H9 (cell line): ENCODE data around the gene DIS3. TPM values are rescaled to one million over a fixed set of nuclear protein-coding genes. Genes with fewer than 3 reads are reported as not detected.

ENCODE experiments used
- DNase-seq: peaks from one replicate; pipeline ENCODE4 v3.0.0-alpha.2; 2017
- H2AFZ ChIP-seq: one replicate; pipeline ENCODE4 v1.6.1; 2013; ENCODE audit warnings: mild to moderate bottlenecking, low read length, control low read depth, moderate library complexity
- H2AK5ac ChIP-seq: 2 replicates; pipeline ENCODE4 v1.6.1; 2013; ENCODE audit warnings: low read length, control low read depth, mixed read lengths; ENCODE audit not compliant: insufficient read length
- H2BK120ac ChIP-seq: one replicate; pipeline ENCODE4 v1.6.1; 2013; ENCODE audit warnings: low read depth, mild to moderate bottlenecking, low read length, control low read depth, inconsistent platforms; ENCODE audit not compliant: poor library complexity, severe bottlenecking
- H2BK12ac ChIP-seq: 2 replicates; pipeline ENCODE4 v1.6.1; 2013; ENCODE audit warnings: low read length, control low read depth, mixed read lengths, low read depth; ENCODE audit not compliant: insufficient read length
- H2BK15ac ChIP-seq: 2 replicates; pipeline ENCODE4 v1.6.1; 2013; ENCODE audit warnings: low read depth, low read length, control low read depth
- H2BK20ac ChIP-seq: one replicate; pipeline ENCODE4 v1.6.1; 2013; ENCODE audit warnings: low read depth, mild to moderate bottlenecking, low read length, control low read depth, inconsistent platforms; ENCODE audit not compliant: poor library complexity, severe bottlenecking
- H2BK5ac ChIP-seq: 2 replicates; pipeline ENCODE4 v1.6.1; 2013; ENCODE audit warnings: low read length, control low read depth, mixed read lengths; ENCODE audit not compliant: insufficient read length
- H3K14ac ChIP-seq: 2 replicates; pipeline ENCODE4 v1.6.1; 2013; ENCODE audit warnings: low read length, control low read depth; ENCODE audit not compliant: insufficient read depth
- H3K18ac ChIP-seq: 2 replicates; pipeline ENCODE4 v1.6.1; 2013; ENCODE audit warnings: low read depth, mild to moderate bottlenecking, mixed read lengths, low read length, control low read depth; ENCODE audit not compliant: insufficient read length
- H3K23ac ChIP-seq: 2 replicates; pipeline ENCODE4 v1.6.1; 2013; ENCODE audit warnings: low read length, control low read depth, mixed read lengths, low read depth; ENCODE audit not compliant: insufficient read length
- H3K23me2 ChIP-seq: 2 replicates; pipeline ENCODE4 v1.6.1; 2013; ENCODE audit warnings: low read depth, mild to moderate bottlenecking, mixed read lengths, low read length, control low read depth; ENCODE audit not compliant: insufficient read length, poor library complexity, severe bottlenecking
- H3K27ac ChIP-seq: 2 replicates; pipeline ENCODE4 v1.5.1; 2013; ENCODE audit warnings: low read length, control low read depth, mixed read lengths, low read depth; ENCODE audit not compliant: insufficient read length
- H3K27me3 ChIP-seq: 2 replicates; pipeline ENCODE4 v1.6.1; 2013; ENCODE audit warnings: low read length, control low read depth, inconsistent platforms; ENCODE audit not compliant: insufficient read depth
- H3K4ac ChIP-seq: 2 replicates; pipeline ENCODE4 v1.6.1; 2013; ENCODE audit warnings: low read depth, mild to moderate bottlenecking, control low read depth, inconsistent platforms, low read length, moderate library complexity
- H3K4me1 ChIP-seq: 2 replicates; pipeline ENCODE4 v1.6.1; 2013; ENCODE audit warnings: low read length, control low read depth, inconsistent platforms; ENCODE audit not compliant: insufficient read depth
- H3K4me2 ChIP-seq: 2 replicates; pipeline ENCODE4 v1.6.1; 2013; ENCODE audit warnings: low read length, control low read depth, mixed read lengths; ENCODE audit not compliant: insufficient read length, insufficient read depth
- H3K56ac ChIP-seq: 2 replicates; pipeline ENCODE4 v1.6.1; 2013; ENCODE audit warnings: low read depth, mild to moderate bottlenecking, mixed read lengths, low read length, control low read depth; ENCODE audit not compliant: insufficient read length
- H3K79me1 ChIP-seq: 2 replicates; pipeline ENCODE4 v1.6.1; 2013; ENCODE audit warnings: low read depth, mild to moderate bottlenecking, moderate library complexity, low read length, control low read depth, inconsistent platforms; ENCODE audit not compliant: insufficient read depth, poor library complexity, severe bottlenecking
- H3K79me2 ChIP-seq: 2 replicates; pipeline ENCODE4 v1.6.1; 2013; ENCODE audit warnings: low read length, control low read depth, inconsistent platforms; ENCODE audit not compliant: insufficient read depth
- H3K9ac ChIP-seq: 2 replicates; pipeline ENCODE4 v1.6.1; 2013; ENCODE audit warnings: low read length, control low read depth, mixed read lengths; ENCODE audit not compliant: insufficient read length; ENCODE audit errors: extremely low read depth
- H3K9me3 ChIP-seq: one replicate; pipeline ENCODE4 v1.6.1; 2013; ENCODE audit warnings: low read depth, low read length, inconsistent platforms; ENCODE audit not compliant: control insufficient read depth
- H3T11ph ChIP-seq: one replicate; pipeline ENCODE4 v1.6.1; 2013; ENCODE audit warnings: mild to moderate bottlenecking, low read length, control low read depth, inconsistent platforms
- H4K20me1 ChIP-seq: one replicate; pipeline ENCODE4 v1.6.1; 2013; ENCODE audit not compliant: control insufficient read depth, insufficient read length, insufficient read depth
- H4K5ac ChIP-seq: 2 replicates; pipeline ENCODE4 v1.6.1; 2013; ENCODE audit warnings: low read depth, mild to moderate bottlenecking, mixed read lengths, low read length, control low read depth; ENCODE audit not compliant: insufficient read length
- H4K8ac ChIP-seq: replicated peaks from 2 replicates; pipeline ENCODE4 v1.6.1; 2013; ENCODE audit warnings: low read length, control low read depth, mixed read lengths, low read depth; ENCODE audit not compliant: insufficient read length
- H4K91ac ChIP-seq: 2 replicates; pipeline ENCODE4 v1.6.1; 2013; ENCODE audit warnings: low read depth, mild to moderate bottlenecking, moderate library complexity, mixed read lengths, low read length, control low read depth; ENCODE audit not compliant: insufficient read length
- H3K27ac Mint-ChIP-seq, 3 experiments: 2 replicates in 2 of 3; 3 replicates in 1 of 3; pipeline ENCODE4 v1.8.0; 2020 to 2021; ENCODE audit warnings: mixed read lengths in 3 of 3, mild to moderate bottlenecking in 1 of 3, moderate library complexity in 1 of 3
- H3K27me3 Mint-ChIP-seq: 2 replicates; pipeline ENCODE4 v1.8.0; 2021; ENCODE audit warnings: low read depth, mild to moderate bottlenecking, moderate library complexity, mixed read lengths
- H3K36me3 Mint-ChIP-seq, 3 experiments: 2 replicates in 2 of 3; 3 replicates in 1 of 3; pipeline ENCODE4 v1.8.0; 2020 to 2021; ENCODE audit warnings: low read depth in 3 of 3, mixed read lengths in 3 of 3; ENCODE audit not compliant: insufficient read depth in 1 of 3
- H3K4me1 Mint-ChIP-seq, 2 experiments: 2 replicates each; pipeline ENCODE4 v1.8.0; 2020; ENCODE audit warnings: mixed read lengths in 2 of 2
- H3K4me3 Mint-ChIP-seq, 2 experiments: 2 replicates in 1 of 2; 3 replicates in 1 of 2; pipeline ENCODE4 v1.8.0; 2020 to 2021; ENCODE audit warnings: mild to moderate bottlenecking in 2 of 2, mixed read lengths in 2 of 2, moderate library complexity in 1 of 2
- H3K9me3 Mint-ChIP-seq, 2 experiments: 2 replicates in 1 of 2; 3 replicates in 1 of 2; pipeline ENCODE4 v1.8.0; 2020; ENCODE audit warnings: mild to moderate bottlenecking in 2 of 2, mixed read lengths in 2 of 2, moderate library complexity in 1 of 2
- CTCF ChIP-seq: fragments of 200-600 bp; sonication (generic); conservative IDR thresholded peaks from 3 replicates; pipeline ENCODE4 v1.8.0; 2021; ENCODE audit warnings: antibody characterized with exemption, mild to moderate bottlenecking
- WGBS: extraction: QIAGEN DNeasy Blood & Tissue Kit; methylation state at CpG from one replicate; pipeline ENCODE4 v1.1.7; 2013; ENCODE audit warnings: missing lambda C conversion rate, low lambda C conversion rate, mixed read lengths; ENCODE audit not compliant: insufficient read length; ENCODE audit errors: extremely low coverage; 5-methylcytosine and 5-hydroxymethylcytosine counted together
- total RNA-seq: library from RNA; stranded (reverse); gene quantifications from 2 replicates; pipeline ENCODE4 v1.2.1, GENCODE V29; 2021

DIS3 gene
- total RNA-seq, 1 experiment from 2014 or later = 47.3 TPM

- H3K4me2 ChIP-seq = no peak overlapping the region
- Mint-ChIP-seq H3K27ac (no peak overlapping the region; a peak in 3 of 7 replicates), H3K27me3 (no peaks in the 10 kb centered on the region), H3K4me1 (peaks cover 9 to 10% of the 10 kb centered on the region in 2 experiments), H3K9me3 (no peaks in the 10 kb centered on the region), H3K36me3 (peaks cover 4 to 16% (median 5%) of the 10 kb centered on the region in 3 experiments), H3K4me3 (no peak overlapping the region)
- WGBS = no CpG with 5 or more reads among the region's 8 CpGs
- H3K18ac ChIP-seq = no peak overlapping the region
- no peak overlapping the region for H3K4ac ChIP-seq
- no peak overlapping the region for H3K14ac ChIP-seq
- H3K4me1 ChIP-seq = no peaks in the 10 kb centered on the region
- H3K23me2 ChIP-seq = no peaks in the 10 kb centered on the region
- no peak overlapping the region for H3K23ac ChIP-seq
- H2BK20ac ChIP-seq = no peak overlapping the region
- no peak overlapping the region for H3K9ac ChIP-seq
- H3K79me2 ChIP-seq = no peaks in the 10 kb centered on the region
- H2BK12ac ChIP-seq = no peak overlapping the region
- H3K27ac ChIP-seq = no peak overlapping the region
- no peak overlapping the region for H2BK15ac ChIP-seq
- H3T11ph ChIP-seq = no peak overlapping the region
- no peak overlapping the region for H3K56ac ChIP-seq
- H3K27me3 ChIP-seq = no peaks in the 10 kb centered on the region
- H4K91ac ChIP-seq = no peak overlapping the region
- no peak overlapping the region for H2AFZ ChIP-seq
- no peak for TF ChIP-seq CTCF
- no peaks in the 10 kb centered on the region for H3K9me3 ChIP-seq
- H4K5ac ChIP-seq = no peak overlapping the region
- no peak for DNase-seq
- no peak overlapping the region for H2AK5ac ChIP-seq
- H4K20me1 ChIP-seq = no peaks in the 10 kb centered on the region
- no peak overlapping the region for H2BK120ac ChIP-seq
- H3K79me1 ChIP-seq = no peaks in the 10 kb centered on the region
- no peak overlapping the region for H4K8ac ChIP-seq
- H2BK5ac ChIP-seq = no peak overlapping the region
These were observed 38.6 kb upstream of the DIS3 start for GRCh38 chr13:72820156-72820897.
